Astrocyte (in vitro differentiated cells and primary cell): Measurements from ENCODE around the gene POLE3.

Experiments
- EZH2 ChIP-seq: IDR thresholded peaks from 2 replicates; pipeline ENCODE4 v1.6.1; 2012; ENCODE audit warnings: mild to moderate bottlenecking, low read length, inconsistent platforms; ENCODE audit not compliant: insufficient read depth
- TF ChIP-seq, protein P1 (sequence below): IDR thresholded peaks from 2 replicates; pipeline ENCODE4 v1.5.1; 2011; ENCODE audit warnings: low read depth, mild to moderate bottlenecking, inconsistent platforms, low read length, moderate library complexity; ENCODE audit not compliant: insufficient read depth

- TF ChIP-seq, protein P1, sequence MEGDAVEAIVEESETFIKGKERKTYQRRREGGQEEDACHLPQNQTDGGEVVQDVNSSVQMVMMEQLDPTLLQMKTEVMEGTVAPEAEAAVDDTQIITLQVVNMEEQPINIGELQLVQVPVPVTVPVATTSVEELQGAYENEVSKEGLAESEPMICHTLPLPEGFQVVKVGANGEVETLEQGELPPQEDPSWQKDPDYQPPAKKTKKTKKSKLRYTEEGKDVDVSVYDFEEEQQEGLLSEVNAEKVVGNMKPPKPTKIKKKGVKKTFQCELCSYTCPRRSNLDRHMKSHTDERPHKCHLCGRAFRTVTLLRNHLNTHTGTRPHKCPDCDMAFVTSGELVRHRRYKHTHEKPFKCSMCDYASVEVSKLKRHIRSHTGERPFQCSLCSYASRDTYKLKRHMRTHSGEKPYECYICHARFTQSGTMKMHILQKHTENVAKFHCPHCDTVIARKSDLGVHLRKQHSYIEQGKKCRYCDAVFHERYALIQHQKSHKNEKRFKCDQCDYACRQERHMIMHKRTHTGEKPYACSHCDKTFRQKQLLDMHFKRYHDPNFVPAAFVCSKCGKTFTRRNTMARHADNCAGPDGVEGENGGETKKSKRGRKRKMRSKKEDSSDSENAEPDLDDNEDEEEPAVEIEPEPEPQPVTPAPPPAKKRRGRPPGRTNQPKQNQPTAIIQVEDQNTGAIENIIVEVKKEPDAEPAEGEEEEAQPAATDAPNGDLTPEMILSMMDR = no peak
- TF ChIP-seq EZH2 = no peak
Observed at GRCh38 chr9:113409481-113409880, 994 bp downstream of the POLE3 start.
